Stimulated activated CD8-positive, alpha-beta memory T cell treated with anti-CD3 and anti-CD28 coated beads, Interleukin-12 subunit alpha, Interleukin-12 subunit beta, amount 100 ng/mL, for 24 hours (primary cell): ENCODE data around the gene INPP5B.
"Not testable (repeated sequence)": the region's sequence is repeated elsewhere in the genome, so short reads cannot be mapped to it uniquely, and the experiment has no call there.

Experiments used
- DNase-seq: peaks from one replicate; pipeline ENCODE4 v3.0.0-alpha.2; 2020; ENCODE audit errors: extremely low read depth

INPP5B gene

DNA sequence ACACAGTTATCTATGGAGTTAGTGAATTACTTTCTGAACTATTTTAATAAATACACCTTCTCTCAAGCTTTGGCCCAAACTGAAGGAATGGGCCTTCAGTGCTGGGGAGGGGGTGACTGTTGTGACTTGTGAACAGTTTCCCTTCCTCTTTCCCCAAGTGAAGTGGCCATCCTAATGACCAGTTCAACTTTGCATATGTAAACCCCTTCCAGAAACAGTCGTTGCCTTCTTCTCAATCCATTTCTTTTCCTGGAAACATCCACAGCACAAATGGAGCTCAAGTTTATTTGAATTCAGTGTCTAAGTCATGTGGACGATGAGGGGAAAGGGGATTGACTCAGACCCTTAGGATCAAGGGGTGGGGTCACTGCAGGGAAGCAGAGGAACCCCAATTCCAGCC is 1.3 kb upstream of the INPP5B start:
- DNase-seq = no peak

DNA sequence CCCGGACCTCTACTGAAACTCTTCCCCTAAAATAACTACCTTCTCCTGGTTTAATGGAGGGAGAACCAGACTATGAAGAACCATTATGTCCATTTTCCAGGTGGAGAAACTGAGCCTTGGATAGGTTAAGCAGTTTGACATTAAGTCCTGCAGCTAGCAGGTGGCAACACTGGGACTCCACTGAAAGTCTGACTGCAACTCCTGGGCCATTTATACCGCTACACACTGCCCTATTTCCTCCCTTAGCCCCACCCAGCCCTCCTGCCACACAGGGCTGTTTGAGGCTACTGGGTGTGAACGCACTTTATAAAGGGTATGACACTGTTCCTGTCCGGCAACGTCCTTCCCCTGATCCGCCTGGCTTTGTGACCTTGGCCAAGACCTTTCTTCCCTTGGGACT is 511 bp upstream of the INPP5B start:
- no peak for DNase-seq

DNA sequence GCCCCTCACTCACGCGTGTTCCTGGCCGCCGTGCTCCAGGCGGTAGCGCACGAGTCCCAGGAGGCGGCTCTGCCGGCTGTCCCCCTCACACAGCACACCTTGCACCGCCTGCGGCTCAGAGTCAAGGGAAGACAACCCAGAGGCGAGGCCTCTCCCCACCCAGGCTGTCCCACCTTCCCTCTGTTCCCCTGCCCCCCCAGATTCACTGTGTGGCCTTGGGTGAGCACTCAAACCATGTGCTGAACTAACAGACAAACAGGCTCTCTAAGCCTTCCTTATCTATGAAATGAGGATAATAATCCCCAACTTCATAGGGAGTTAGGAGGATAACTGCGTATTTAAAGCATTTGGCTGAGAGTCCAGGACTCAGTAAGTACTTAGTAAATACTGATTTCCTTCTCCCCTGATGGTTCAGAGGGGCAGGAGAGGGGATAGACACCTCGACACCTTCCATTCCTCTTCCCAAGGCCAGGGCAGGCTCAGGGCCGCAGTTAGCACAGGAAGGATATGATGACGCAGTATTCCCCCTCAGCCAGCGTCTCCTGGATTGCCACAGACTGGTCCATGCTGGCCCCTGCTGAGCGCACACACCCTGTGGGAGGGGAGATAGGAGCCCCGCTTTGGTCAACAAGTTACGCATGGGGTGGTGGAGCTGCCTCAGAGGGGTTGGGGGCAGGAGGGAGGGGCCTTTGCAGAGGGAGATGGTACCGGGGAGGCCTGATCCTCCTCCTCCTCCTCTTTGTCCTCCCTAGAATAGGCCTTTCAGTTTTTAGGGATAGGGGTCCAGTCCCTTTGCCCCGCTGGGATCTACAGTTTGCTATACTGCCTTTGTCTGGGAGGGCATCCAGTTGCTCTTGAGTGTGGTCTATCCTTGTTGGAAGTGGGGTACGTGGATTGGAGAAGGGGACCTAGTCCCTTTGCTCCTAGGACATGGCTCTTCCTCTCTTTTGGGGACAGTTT is 830 bp downstream of the INPP5B start:
- DNase-seq = no peak

DNA sequence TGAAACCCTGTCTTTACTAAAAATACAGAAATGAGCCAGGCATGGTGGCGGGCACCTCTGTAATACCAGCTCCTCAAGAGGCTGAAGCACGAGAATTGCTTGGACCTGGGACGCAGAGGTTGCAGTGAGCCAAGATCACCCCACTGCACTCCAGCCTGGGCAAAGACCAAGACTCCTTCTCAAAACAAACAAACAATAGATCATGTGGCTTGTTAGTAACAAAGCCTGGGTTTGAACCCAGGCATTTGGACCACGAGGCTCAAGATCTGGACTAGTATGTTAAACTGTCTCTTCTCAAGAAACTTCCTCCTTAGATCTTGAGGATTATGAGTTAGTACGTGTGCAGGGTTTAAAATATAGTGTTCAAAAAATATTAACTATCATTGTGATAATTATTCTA is 1.6 kb downstream of the INPP5B start:
- DNase-seq = no peak

DNA sequence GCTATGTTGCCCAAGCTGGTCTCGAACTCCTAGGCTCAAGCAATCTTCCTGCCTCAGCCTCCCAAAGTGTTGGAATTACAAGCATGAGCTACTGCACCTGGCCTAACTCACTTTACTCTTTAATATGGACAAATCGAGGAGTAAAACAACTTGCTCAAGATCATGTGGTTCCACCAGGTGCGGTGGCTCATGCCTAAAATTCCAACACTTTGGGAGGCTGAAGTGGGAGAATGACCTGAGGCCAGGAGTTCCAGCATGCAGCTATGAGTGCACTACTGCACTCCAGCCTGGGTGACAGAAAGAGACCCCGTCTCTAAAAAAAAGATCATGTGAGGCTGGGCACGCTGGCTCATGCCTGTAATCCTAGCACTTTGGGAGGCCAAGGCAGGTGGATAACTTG is 2.0 kb downstream of the INPP5B start:
- no peak for DNase-seq

DNA sequence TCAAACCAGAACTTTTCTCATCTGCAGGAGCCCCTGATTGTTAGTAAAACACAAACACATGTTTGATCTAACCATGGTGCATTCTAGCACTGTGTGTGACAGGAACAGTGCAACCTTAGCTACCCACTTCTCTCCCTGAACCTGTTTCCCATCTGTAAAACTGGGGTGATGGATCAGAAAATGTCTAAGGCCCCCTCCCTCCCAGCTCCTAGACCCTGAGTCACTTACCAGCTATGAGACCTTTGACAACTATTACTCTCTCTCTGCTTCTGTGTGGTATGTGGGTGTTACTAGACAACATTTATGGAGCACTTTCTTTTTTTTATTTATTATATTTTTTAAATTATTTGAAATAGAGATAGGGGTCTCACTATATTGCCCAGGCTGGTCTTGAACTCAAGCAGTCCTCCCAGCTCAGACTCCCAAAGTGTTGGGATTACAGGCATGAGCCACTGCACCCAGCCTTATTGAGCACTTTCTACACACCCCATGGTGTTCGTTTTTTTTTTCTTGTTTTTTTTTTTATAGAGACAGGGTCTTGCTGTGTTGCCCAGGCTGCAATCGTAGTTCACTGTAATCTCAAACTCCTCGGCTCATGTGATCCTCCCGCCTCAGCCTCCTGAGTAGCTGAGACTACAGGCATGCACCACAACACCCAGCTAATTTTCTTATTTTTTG is 2.6 kb downstream of the INPP5B start:
- no peak for DNase-seq

DNA sequence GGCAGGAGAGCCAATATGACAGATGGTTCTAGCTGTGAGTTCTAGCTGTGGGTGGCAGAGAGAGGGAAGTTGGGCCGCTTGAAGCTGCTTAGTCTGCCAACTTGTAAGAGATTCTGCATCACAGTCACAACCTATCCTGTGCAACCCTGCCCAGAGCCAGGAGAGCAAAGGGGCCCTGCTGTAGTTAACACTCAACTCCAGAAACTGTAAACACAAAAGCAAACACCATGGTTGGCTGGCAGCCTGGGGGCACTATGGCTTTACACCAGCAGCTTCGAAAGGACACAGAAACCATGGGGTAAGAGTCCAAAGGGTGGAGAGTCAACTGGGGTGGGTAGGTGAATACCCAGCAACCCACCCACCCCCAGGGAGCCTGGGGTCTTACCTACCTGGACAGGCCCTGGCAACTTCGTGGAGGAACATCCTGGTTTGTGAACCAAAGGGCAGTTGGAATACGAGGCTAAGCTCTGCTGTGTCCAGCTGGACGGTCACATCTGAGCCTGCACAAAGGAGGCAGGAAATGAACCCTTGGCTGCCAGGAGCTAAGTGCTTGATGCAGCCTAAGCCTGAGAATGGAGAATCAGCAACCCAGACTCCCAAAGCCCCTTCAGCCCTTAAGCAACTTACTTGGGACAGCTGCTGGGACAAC is 6.4 kb downstream of the INPP5B start:
- no peak for DNase-seq

DNA sequence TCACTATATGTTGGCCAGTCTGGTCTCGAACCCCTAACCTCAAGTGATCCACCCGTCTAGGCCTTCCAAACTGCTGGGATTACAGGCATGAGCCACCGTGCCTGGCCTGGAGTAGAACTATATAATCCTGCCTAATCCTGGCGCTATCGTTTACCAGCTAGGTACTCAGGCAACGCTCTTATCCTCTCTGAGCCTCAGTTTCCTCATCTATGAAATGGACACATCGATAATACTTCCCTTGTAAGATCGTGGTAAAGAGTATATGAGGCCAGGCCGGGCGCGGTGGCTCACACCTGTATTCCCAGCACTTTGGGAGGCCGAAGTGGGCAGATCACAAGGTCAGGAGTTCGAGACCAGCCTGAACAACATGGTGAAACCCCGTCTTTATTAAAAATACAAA is 10.1 kb downstream of the INPP5B start:
- DNase-seq = not testable (repeated sequence)

DNA sequence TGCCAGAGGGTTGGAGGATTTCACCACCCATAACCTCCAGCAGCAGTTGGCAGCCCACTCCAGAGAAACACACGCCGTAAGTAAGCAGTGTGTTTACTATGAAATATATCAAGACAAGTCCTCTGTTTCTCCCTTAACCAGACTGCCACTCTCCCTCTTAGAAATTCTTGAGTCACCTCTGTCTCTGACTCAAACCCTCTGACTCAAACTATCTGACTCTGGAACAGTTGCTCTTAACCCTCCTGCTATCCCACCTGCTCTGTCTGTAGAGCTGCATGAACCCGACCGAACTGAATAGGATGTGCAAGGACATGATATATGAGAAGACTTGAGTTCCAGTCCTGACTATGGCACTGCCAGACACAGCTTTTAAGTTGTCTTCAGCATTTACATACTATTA is 14.1 kb downstream of the INPP5B start:
- DNase-seq = no peak

DNA sequence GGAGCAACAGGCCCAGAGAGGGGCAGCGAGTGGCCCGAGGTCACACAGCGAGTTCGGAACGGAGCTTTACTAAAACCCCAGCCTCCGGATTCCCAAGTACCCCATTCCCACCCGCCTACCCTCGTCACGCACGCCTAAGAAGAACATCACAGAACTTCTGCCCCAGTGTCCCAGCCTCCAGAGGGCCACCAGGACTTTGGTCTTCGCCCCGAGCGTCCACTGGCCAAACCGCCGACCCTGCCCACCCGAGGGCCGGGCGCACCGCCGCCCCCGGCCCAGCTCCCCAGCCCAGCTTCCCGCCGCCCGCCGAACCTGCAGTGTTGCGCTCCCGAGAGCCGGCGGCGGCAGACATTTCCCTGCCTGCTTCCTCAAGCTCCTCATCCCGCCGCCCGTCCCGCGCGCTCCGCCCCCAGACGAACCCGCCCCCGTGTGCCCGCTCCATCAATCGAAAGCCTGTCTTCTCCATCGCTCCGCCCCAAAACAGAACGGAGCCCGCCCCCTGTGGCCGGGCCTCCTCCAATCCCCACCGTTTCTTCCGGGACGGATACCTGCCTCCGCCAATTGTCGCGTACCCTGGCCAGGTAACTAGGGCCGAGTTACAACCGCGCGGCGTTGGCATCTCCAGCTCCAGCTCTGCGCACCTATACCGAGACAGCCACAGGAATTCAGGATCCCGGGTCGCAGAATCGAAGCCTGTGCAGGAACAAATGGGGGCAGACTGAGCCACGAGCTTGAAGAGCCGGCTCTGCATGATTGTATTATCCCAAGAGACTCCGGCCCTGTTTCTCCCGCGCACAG is 15.3 kb downstream of the INPP5B start:
- DNase-seq = peak; percentile 89

DNA sequence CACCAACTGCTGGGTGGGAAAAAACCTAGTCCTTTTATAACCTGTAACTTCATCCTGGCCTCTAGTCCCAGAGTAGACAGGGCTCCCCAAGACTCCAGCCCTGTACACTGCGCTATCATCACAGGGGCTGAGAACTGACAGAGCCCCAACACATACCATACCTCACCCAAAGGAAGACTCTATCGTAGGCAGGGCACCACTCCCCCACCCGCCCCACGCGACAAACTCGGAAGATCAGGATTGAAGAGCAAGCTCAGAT is 15.8 kb downstream of the INPP5B start:
- no peak for DNase-seq

DNA sequence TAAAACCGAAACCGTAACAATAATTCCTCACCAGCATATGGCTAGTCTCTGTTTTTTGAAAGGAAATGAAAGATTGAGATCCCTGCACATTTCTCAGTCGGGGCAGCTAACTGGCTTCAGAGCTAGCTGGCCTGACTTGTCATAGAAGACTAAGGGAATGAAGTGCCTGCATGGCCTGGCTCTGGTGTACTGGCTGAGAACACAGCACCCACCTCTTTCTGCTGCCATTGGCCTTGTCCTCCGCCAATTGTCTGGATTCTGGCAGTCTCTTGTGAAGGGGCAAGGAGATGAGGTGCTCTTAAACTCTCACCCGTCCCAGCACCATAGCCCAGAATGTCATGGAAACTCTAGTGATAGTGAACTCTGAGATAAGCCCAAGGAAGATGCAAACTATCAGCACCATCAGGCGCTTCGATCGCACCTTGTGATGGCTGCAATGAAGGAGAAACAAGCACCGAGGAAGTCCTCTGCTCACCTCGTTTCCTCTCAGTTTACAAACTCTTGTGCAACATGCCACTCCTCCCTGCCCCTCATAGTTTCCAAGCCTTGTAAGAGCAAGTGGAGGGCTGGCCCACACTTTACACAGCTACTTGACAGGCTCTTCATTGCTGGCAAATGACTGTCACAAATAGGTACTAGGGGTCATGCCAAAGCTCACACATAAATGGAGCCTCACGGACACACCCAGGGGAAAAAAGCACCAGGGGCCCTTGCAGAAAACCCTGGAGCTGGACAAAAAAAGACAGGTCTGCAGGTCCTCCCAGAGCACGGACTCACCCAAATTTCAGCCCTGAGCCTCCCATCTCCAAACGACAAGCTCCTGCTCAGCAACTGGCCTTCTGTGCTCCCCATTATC is 16.4 kb downstream of the INPP5B start:
- no peak for DNase-seq

DNA sequence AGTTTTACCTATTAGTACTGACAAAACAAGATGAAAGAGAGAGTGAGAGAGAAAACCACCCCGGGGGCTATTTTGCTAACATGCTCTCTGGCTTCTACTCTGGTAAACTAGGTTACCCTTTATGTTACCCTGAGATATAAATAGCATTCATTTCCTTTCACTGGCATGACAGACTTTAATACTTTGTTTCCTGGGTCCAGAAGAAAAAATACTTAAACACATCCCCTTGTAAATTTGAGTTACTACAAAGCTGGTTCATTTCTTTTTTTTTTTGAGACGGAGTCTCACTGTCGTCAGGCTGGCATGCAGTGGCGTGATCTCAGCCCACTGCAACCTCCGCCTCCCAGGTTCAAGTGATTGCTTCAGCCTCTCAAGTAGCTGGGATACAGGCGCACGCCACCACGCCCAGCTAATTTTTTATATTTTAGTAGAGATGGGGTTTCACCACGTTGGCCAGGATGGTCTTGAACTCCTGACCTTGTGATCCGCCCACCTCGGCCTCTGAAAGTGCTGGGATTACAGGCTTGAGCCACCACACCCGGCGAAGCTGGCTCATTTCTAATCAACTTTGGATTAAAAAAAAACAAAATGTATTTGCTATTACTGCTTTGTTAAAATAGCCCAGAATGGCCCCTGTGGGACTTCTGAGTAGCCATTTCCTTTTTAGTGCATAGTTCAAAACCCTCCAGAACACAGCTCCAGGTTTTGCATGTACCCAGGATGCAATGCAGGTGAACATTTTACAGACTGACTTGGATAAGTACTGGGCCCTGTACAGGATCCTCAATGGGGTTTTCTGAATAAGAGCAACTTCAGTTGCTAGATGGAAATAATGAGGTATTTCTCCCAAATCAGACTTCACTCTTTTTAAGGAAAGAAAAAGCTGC is 20.6 kb downstream of the INPP5B start:
- DNase-seq = no peak

DNA sequence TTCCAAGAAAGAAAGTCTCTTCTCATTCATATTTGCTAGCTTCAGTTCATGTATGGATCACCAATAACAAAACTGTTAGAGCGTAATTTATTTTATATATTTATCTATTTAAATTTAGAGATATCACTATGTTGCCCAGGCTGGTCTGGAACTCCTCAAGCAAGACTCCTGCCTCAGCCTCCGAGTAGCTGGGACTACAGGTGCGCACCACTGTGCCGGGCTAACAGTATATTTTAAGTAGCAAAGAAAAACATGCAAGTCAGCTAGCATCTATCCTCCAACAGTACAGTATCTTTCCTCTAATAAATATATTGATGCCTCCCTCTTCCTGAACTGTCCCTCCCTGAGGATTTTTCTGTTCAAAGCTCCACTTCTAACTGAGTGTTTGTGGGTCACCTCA is 21.5 kb downstream of the INPP5B start:
- no peak for DNase-seq

DNA sequence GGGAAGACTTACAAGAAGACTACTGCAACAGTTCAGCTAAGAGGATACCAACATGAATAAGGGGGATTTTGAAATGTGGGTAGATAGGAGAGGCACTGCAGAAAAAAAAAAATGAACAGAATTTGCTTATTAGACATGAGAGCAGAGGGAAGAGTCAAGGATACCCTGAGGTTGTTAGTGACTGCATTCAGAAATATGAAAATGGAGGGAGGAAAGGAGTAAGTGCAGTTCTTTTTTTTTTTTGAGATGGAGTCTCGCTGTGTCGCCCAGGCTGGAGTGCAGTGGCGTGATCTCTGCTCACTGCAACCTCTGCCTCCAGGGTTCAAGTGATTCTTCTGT is 23.3 kb downstream of the INPP5B start:
- DNase-seq = no peak

DNA sequence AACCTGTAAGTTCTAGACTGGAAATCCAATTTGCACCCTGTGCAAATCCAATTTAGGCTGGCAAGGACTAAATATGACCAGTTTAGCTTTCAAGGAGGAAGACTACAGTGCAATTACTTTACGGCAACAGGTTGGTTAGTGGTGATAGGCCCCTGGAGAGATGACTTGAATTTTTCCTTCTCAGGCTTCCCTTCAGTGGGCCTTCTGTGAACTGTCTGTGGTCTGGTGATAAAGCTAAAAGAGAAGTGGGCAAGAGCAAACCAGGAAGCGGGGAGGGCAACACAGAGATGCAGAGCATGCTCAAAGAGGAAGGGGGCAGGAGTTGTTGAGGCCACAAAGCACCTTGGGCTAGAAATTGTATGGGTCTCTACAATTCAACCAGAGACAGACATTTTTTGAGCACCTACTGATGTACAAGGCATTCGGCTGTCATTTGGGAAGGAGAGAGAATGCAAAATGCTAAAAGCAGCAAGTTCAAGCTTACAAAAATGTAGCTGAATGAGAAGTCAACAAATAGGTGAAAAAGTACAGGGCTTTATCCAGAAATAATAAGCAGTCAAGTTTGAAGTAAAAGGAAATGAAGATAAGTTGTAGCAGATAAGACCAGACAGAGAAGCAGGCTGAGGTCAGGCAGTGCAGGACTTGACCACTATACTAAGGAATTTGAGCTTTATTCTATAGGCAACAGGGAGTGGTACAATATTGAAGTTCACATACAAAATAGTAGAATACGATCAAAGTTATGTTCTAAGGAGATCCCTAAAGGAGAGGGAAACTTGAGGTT is 23.9 kb downstream of the INPP5B start:
- DNase-seq = no peak

DNA sequence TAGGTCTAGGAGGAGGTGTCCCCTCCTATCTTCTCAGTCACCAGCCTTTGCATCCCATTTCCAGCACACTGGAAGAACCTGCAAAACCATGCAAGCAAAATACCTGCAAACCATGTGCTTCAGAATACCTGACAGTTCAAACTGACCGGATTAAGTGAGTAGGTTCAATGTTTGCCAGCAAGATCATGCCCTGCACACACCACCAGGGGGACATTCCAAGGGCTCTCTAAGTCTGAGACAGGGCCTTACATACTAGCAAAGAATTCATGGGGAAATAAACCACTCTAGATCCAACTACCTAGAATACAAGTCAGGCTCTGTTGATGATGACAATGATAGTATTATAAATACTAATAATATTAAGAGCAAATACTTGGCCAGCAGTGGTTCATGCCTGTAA is 27.6 kb downstream of the INPP5B start:
- no peak for DNase-seq

DNA sequence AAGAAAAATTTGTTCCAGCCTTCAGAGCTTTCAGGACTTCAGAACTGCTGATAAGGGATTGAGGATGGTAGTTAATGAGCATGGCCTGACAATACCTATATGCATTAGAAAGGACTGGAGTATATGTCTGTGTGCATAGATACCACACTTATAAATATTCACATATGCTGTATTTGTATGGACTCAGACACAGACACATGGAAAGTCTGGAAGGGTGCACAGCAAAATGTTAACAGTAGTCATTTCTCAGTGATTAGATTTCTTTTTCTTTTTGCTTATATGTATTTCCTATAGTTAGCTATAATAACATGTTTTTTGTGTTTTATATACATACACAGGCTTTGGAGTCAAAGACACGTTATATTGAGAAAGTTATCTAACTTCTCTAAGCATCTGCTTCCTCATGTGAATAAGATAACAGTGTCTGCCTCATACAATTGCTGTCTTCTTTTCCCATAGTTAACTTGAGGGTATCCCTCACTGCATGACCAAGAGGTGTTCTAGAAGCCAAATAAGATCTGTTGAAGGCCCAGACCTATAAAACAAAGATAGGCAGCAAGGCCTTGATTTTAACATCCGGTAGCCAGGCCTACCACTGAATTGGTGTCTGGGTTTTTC is 31.3 kb downstream of the INPP5B start:
- no peak for DNase-seq
